Measurements from ENCODE around the gene PRPF38A. TPM values are rescaled to one million over a fixed set of nuclear protein-coding genes. Genes with fewer than 3 reads are reported as not detected.

PRPF38A gene
- total and polyA plus RNA-seq, 2 donors (not counting 3 experiments of a cell fraction or from before 2014, with no cell fraction given) = 16.0 to 42.0 TPM

DNA sequence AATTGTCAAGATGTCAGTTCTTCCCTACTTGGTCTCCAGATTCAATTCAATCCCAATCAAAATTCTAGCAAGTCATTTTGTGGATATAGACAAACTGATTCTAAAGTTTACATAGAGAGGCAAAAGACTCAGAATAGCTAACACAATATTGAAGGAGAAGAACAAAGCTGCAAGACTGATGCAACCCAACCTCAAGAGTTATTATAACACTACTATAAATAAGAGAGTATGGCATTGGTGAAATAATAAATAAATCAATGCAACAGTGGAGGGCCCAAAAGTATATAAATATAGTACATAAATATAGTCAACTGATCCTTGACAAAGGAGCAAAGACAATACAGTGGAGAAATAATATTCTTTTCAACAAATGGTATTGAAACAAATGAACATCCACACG is 49.7 kb downstream of the PRPF38A start:
- no peak overlapping the region for H3K4me2 ChIP-seq (ENCODE audit: insufficient read depth, low read length)
- intact Hi-C loops (cut with micrococcal nuclease) = loop anchor here (10.0 kb wide), 1 partner anchor 61 kb away; no protein-coding TSS in a partner anchor
- H3K9me3 ChIP-seq (replicated peaks; ENCODE audit: control insufficient read depth, insufficient read depth, low read length) = no peaks in the 10 kb centered on the region
- no TSS peak for BruUV-seq (replicated peaks)
- no peak overlapping the region for H3K27ac ChIP-seq (ENCODE audit: insufficient read depth, low read depth, low read length)
- CTCF ChIA-PET = no interaction called here
- no peak for FAIRE-seq
- TF ChIP-seq MYC (IDR thresholded peaks at IDR 0.05; ENCODE audit: low read depth, low read length) (no peak), POLR2AphosphoS5 (IDR thresholded peaks at IDR 0.05; ENCODE audit: insufficient read depth, low read depth, low read length) (no peak), POLR2A (IDR thresholded peaks at IDR 0.05; ENCODE audit: low read depth, low read length) (no peak), GATA2 (IDR thresholded peaks at IDR 0.05; ENCODE audit: insufficient read depth, insufficient read length, low read depth, low read length) (no peak)
- TF ChIP-seq, protein P1, sequence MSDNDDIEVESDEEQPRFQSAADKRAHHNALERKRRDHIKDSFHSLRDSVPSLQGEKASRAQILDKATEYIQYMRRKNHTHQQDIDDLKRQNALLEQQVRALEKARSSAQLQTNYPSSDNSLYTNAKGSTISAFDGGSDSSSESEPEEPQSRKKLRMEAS (IDR thresholded peaks at IDR 0.05; ENCODE audit: insufficient read depth, insufficient read length) = no peak
- TF ChIP-seq, protein P2, sequence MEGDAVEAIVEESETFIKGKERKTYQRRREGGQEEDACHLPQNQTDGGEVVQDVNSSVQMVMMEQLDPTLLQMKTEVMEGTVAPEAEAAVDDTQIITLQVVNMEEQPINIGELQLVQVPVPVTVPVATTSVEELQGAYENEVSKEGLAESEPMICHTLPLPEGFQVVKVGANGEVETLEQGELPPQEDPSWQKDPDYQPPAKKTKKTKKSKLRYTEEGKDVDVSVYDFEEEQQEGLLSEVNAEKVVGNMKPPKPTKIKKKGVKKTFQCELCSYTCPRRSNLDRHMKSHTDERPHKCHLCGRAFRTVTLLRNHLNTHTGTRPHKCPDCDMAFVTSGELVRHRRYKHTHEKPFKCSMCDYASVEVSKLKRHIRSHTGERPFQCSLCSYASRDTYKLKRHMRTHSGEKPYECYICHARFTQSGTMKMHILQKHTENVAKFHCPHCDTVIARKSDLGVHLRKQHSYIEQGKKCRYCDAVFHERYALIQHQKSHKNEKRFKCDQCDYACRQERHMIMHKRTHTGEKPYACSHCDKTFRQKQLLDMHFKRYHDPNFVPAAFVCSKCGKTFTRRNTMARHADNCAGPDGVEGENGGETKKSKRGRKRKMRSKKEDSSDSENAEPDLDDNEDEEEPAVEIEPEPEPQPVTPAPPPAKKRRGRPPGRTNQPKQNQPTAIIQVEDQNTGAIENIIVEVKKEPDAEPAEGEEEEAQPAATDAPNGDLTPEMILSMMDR (IDR thresholded peaks at IDR 0.05; ENCODE audit: extremely low read depth in 1 of 2, insufficient read depth in 1 of 2, low read depth in 1 of 2, low read length in 2 of 2) = no peak
- H3K27me3 ChIP-seq (ENCODE audit: control insufficient read depth in 2 of 2, insufficient read depth in 2 of 2, low read length in 2 of 2) = no peaks in the 10 kb centered on the region
- DNase-seq (ENCODE audit: low read depth, low spot score) = no peak
- no peaks in the 10 kb centered on the region for H3K9me1 ChIP-seq (replicated peaks; ENCODE audit: control insufficient read depth, extremely low read depth, insufficient read depth, low read length)
- dilution Hi-C loops (cut with MboI; ENCODE audit: extremely low pct_ligation_motif_present, low sequenced_read_pairs) = no loop called here
- H4K20me1 ChIP-seq (replicated peaks; ENCODE audit: control insufficient read depth, extremely low read depth, insufficient read depth, low read length) = no peaks in the 10 kb centered on the region
- H3K79me2 ChIP-seq (ENCODE audit: control insufficient read depth, insufficient read depth, low read length) = no peaks in the 10 kb centered on the region
- no peaks in the 10 kb centered on the region for H3K4me1 ChIP-seq (ENCODE audit: control insufficient read depth, extremely low read depth, insufficient read depth, low read length)
- POLR2A ChIA-PET = no interaction called here
- no peak overlapping the region for H2AFZ ChIP-seq (ENCODE audit: low read depth, low read length)
- no peak overlapping the region for H3K9ac ChIP-seq (replicated peaks; ENCODE audit: extremely low read depth, insufficient read depth, low read length)
- H3K4me3 ChIP-seq (replicated peaks in 1 of 3; ENCODE audit: insufficient read depth in 1 of 3, low read depth in 1 of 3, low read length in 3 of 3) = no peak overlapping the region
- no peaks in the 10 kb centered on the region for H3K36me3 ChIP-seq (ENCODE audit: control insufficient read depth in 2 of 2, extremely low read depth in 1 of 2, insufficient read depth in 2 of 2, low read length in 2 of 2)

DNA sequence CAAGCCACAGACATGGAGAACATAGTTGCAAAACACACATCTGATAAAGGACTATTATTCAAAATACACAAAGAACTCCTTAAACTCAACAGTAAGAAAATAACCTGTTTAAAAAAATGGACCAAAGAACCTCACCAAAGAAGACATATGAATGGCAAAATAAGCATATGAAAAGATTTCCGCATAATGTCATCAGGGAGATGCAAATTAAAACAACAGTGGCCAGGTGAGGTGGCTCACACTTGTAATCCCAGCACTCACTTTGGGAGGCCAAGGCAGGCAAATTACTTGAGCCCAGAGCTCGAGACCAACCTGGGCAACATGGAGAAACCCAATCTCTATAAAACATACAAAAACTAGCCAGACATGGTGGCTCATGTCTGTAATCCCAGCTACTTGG is 50.4 kb downstream of the PRPF38A start:
- no peaks in the 10 kb centered on the region for H3K36me3 ChIP-seq (ENCODE audit: control insufficient read depth in 2 of 2, extremely low read depth in 1 of 2, insufficient read depth in 2 of 2, low read length in 2 of 2)
- FAIRE-seq = no peak
- H2AFZ ChIP-seq (ENCODE audit: low read depth, low read length) = no peak overlapping the region
- no peaks in the 10 kb centered on the region for H3K4me1 ChIP-seq (ENCODE audit: control insufficient read depth, extremely low read depth, insufficient read depth, low read length)
- ChIA-PET CTCF (interaction anchor here (0.9 kb wide), 1 partner anchor 50 kb away, joined by 3 read pairs; no protein-coding TSS in a partner anchor), POLR2A (no interaction called here)
- H3K9me1 ChIP-seq (replicated peaks; ENCODE audit: control insufficient read depth, extremely low read depth, insufficient read depth, low read length) = no peaks in the 10 kb centered on the region
- H3K9me3 ChIP-seq (replicated peaks; ENCODE audit: control insufficient read depth, insufficient read depth, low read length) = no peaks in the 10 kb centered on the region
- no TSS peak for BruUV-seq (replicated peaks)
- H3K4me3 ChIP-seq (replicated peaks in 1 of 3; ENCODE audit: insufficient read depth in 1 of 3, low read depth in 1 of 3, low read length in 3 of 3) = no peak overlapping the region
- H3K27me3 ChIP-seq (ENCODE audit: control insufficient read depth in 2 of 2, insufficient read depth in 2 of 2, low read length in 2 of 2) = no peaks in the 10 kb centered on the region
- H4K20me1 ChIP-seq (replicated peaks; ENCODE audit: control insufficient read depth, extremely low read depth, insufficient read depth, low read length) = no peaks in the 10 kb centered on the region
- no peak for DNase-seq (ENCODE audit: low read depth, low spot score)
- no peak overlapping the region for H3K4me2 ChIP-seq (ENCODE audit: insufficient read depth, low read length)
- dilution Hi-C loops (cut with MboI; ENCODE audit: extremely low pct_ligation_motif_present, low sequenced_read_pairs) = no loop called here
- H3K79me2 ChIP-seq (ENCODE audit: control insufficient read depth, insufficient read depth, low read length) = no peaks in the 10 kb centered on the region
- H3K27ac ChIP-seq (ENCODE audit: insufficient read depth, low read depth, low read length) = no peak overlapping the region
- TF ChIP-seq, protein P2 (IDR thresholded peaks at IDR 0.05; ENCODE audit: extremely low read depth in 1 of 2, insufficient read depth in 1 of 2, low read depth in 1 of 2, low read length in 2 of 2) = no peak
- TF ChIP-seq POLR2AphosphoS5 (IDR thresholded peaks at IDR 0.05; ENCODE audit: insufficient read depth, low read depth, low read length) = no peak
- H3K9ac ChIP-seq (replicated peaks; ENCODE audit: extremely low read depth, insufficient read depth, low read length) = no peak overlapping the region
- intact Hi-C loops (cut with micrococcal nuclease) = loop anchor here (10.0 kb wide), 1 partner anchor 60 kb away; no protein-coding TSS in a partner anchor

All from endothelial cell of umbilical vein (primary cell).